GM23338 (cell line): Measurements from ENCODE around the gene HAO1. TPM values are rescaled to one million over a fixed set of nuclear protein-coding genes. Genes with fewer than 3 reads are reported as not detected.
A peak's percentile ranks its signal among the peaks of the same experiment; 100 is the strongest.

Experiments
- ATAC-seq: fragments of 200-7000 bp; cut with Tn5 transposase; 3 replicates; pipeline ENCODE4 v1.9.1; 2020
- DNase-seq: peaks from one replicate; pipeline ENCODE4 v3.0.0-alpha.2; 2015; ENCODE audit warnings: low spot score
- H2AFZ ChIP-seq: fragments of 200-600 bp; sonication (generic); 2 replicates; pipeline ENCODE4 v1.8.0; 2016; ENCODE audit warnings: antibody characterized with exemption, mild to moderate bottlenecking, moderate library complexity
- H3F3A ChIP-seq: fragments of 200-600 bp; sonication (generic); replicated peaks from 2 replicates; pipeline ENCODE4 v1.8.0; 2017; ENCODE audit warnings: antibody characterized with exemption, mixed run types, low read depth
- H3K27ac ChIP-seq: fragments of 200-600 bp; sonication (generic); 2 replicates; pipeline ENCODE4 v1.6.1; 2016; ENCODE audit warnings: low read depth
- H3K27me3 ChIP-seq: fragments of 200-600 bp; sonication (generic); 2 replicates; pipeline ENCODE4 v1.8.0; 2016; ENCODE audit warnings: mild to moderate bottlenecking, mixed run types, moderate library complexity; ENCODE audit not compliant: insufficient read depth
- H3K36me3 ChIP-seq: fragments of 200-600 bp; sonication (generic); 2 replicates; pipeline ENCODE4 v1.8.0; 2016; ENCODE audit warnings: mild to moderate bottlenecking; ENCODE audit not compliant: insufficient read depth
- H3K4me1 ChIP-seq: fragments of 200-600 bp; sonication (generic); 2 replicates; pipeline ENCODE4 v1.8.0; 2016; ENCODE audit warnings: mild to moderate bottlenecking, moderate library complexity; ENCODE audit not compliant: insufficient read depth
- H3K4me2 ChIP-seq: fragments of 200-600 bp; sonication (generic); 2 replicates; pipeline ENCODE4 v1.7.1; 2017; ENCODE audit warnings: mixed run types
- H3K4me3 ChIP-seq: fragments of 200-600 bp; sonication (generic); 2 replicates; pipeline ENCODE4 v1.6.1; 2016; ENCODE audit warnings: mixed run types
- H3K79me2 ChIP-seq: fragments of 200-600 bp; sonication (generic); replicated peaks from 2 replicates; pipeline ENCODE4 v1.8.0; 2017; ENCODE audit warnings: mild to moderate bottlenecking; ENCODE audit not compliant: insufficient read depth
- H3K9me2 ChIP-seq: fragments of 200-600 bp; sonication (generic); 2 replicates; pipeline ENCODE4 v1.8.0; 2017; ENCODE audit not compliant: insufficient read depth
- H4K20me1 ChIP-seq: fragments of 200-600 bp; sonication (generic); replicated peaks from 2 replicates; pipeline ENCODE4 v1.8.0; 2017; ENCODE audit warnings: mild to moderate bottlenecking; ENCODE audit not compliant: insufficient read depth
- H3K27ac Mint-ChIP-seq: 2 replicates; pipeline ENCODE4 v1.8.0; 2020; ENCODE audit warnings: inconsistent platforms, mild to moderate bottlenecking, moderate library complexity, mixed read lengths
- H3K27me3 Mint-ChIP-seq: 3 replicates; pipeline ENCODE4 v1.8.0; 2022; ENCODE audit warnings: low read depth, mild to moderate bottlenecking, moderate library complexity, mixed read lengths, inconsistent platforms; ENCODE audit not compliant: insufficient read depth, poor library complexity
- H3K36me3 Mint-ChIP-seq: 3 replicates; pipeline ENCODE4 v1.8.0; 2021; ENCODE audit warnings: low read depth, mild to moderate bottlenecking, inconsistent platforms, moderate library complexity, mixed read lengths
- H3K4me1 Mint-ChIP-seq: 3 replicates; pipeline ENCODE4 v1.8.0; 2020; ENCODE audit warnings: mild to moderate bottlenecking, inconsistent platforms, mixed read lengths
- H3K4me3 Mint-ChIP-seq: 3 replicates; pipeline ENCODE4 v1.8.0; 2021; ENCODE audit warnings: moderate library complexity, mild to moderate bottlenecking, inconsistent platforms, mixed read lengths
- H3K9me3 Mint-ChIP-seq: 3 replicates; pipeline ENCODE4 v1.8.0; 2020; ENCODE audit warnings: moderate library complexity, mild to moderate bottlenecking, inconsistent platforms, mixed read lengths
- EZH2 ChIP-seq: fragments of 200-600 bp; sonication (generic); IDR thresholded peaks from one replicate; pipeline ENCODE4 v1.8.0; 2017; ENCODE audit warnings: antibody characterized with exemption, mild to moderate bottlenecking, low read depth; ENCODE audit not compliant: unreplicated experiment
- EZH2phosphoT487 ChIP-seq: fragments of 200-600 bp; sonication (generic); IDR thresholded peaks from one replicate; pipeline ENCODE4 v1.8.1; 2018; ENCODE audit warnings: antibody characterized with exemption; ENCODE audit not compliant: unreplicated experiment
- REST ChIP-seq: IDR thresholded peaks from one replicate; pipeline ENCODE4 v1.6.1; 2018; ENCODE audit warnings: antibody characterized with exemption; ENCODE audit not compliant: unreplicated experiment
- ZNF114 ChIP-seq: fragments of 250-450 bp; sonication (Bioruptor Pico); IDR thresholded peaks from 2 replicates; pipeline ENCODE4 v1.5.0; 2020; ENCODE audit warnings: mild to moderate bottlenecking, moderate library complexity
- ZNF331 ChIP-seq: fragments of 250-450 bp; sonication (Bioruptor Pico); IDR thresholded peaks from 2 replicates; pipeline ENCODE4 v1.5.0; 2020; ENCODE audit warnings: low read depth, mild to moderate bottlenecking, moderate library complexity
- polyA plus RNA-seq: library from polyadenylated mRNA; unstranded; fragments of >200 nt; fragmentation: Nextera tagmentation; extraction: Ambion mirVana; gene quantifications from 2 replicates; pipeline ENCODE4 v1.2.1, GENCODE V29; 2016
- total RNA-seq: library from RNA; depleted of rRNA; stranded (reverse); fragments of >200 nt; shearing (Covaris generic); gene quantifications from 2 replicates; pipeline ENCODE4 v1.2.3, GENCODE V29; 2014
- TF ChIP-seq, protein P1 (sequence below), 2 experiments: fragments of 200-600 bp in 1 of 2; sonication (generic) in 1 of 2; conservative IDR thresholded peaks; 2 replicates each; pipeline versions ENCODE4 v1.5.1 to v1.6.1; 2016 to 2017; ENCODE audit warnings: antibody characterized with exemption in 2 of 2, low read depth in 2 of 2, mild to moderate bottlenecking in 2 of 2, moderate library complexity in 1 of 2

Gene HAO1
- total and polyA plus RNA-seq, 2 experiments from 2014 or later: not detected

- TF ChIP-seq, protein P1, sequence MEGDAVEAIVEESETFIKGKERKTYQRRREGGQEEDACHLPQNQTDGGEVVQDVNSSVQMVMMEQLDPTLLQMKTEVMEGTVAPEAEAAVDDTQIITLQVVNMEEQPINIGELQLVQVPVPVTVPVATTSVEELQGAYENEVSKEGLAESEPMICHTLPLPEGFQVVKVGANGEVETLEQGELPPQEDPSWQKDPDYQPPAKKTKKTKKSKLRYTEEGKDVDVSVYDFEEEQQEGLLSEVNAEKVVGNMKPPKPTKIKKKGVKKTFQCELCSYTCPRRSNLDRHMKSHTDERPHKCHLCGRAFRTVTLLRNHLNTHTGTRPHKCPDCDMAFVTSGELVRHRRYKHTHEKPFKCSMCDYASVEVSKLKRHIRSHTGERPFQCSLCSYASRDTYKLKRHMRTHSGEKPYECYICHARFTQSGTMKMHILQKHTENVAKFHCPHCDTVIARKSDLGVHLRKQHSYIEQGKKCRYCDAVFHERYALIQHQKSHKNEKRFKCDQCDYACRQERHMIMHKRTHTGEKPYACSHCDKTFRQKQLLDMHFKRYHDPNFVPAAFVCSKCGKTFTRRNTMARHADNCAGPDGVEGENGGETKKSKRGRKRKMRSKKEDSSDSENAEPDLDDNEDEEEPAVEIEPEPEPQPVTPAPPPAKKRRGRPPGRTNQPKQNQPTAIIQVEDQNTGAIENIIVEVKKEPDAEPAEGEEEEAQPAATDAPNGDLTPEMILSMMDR (conservative IDR thresholded peaks at IDR 0.05; ENCODE audit: low read depth in 2 of 2): peak; percentile 65 to 73
- no peak for TF ChIP-seq EZH2
- no peak for TF ChIP-seq REST
Measured at GRCh38 chr20:7926767-7927166, 13.5 kb downstream of the HAO1 start (continued).

- H3K4me3 Mint-ChIP-seq: no peak overlapping the region
- H4K20me1 ChIP-seq: no peaks in the 10 kb centered on the region
- H3K9me3 Mint-ChIP-seq: no peaks in the 10 kb centered on the region
Measured at GRCh38 chr20:7926323-7926722, 13.9 kb downstream of the HAO1 start.

More at GRCh38 chr20:7926323-7926722, 13.9 kb downstream of the HAO1 start:
- Histone ChIP-seq H3K79me2 (no peaks in the 10 kb centered on the region), H3K4me2 (no peak overlapping the region), H3K27me3 (no peaks in the 10 kb centered on the region), H3K27ac (no peak overlapping the region), H3K36me3 (no peaks in the 10 kb centered on the region), H3K4me3 (no peak overlapping the region), H3K4me1 (no peaks in the 10 kb centered on the region), H3F3A (no peaks in the 10 kb centered on the region), H3K9me2 (no peaks in the 10 kb centered on the region), H2AFZ (no peak overlapping the region)
- Mint-ChIP-seq H3K36me3 (no peaks in the 10 kb centered on the region), H3K27ac (no peak overlapping the region), H3K4me1 (no peaks in the 10 kb centered on the region), H3K27me3 (no peaks in the 10 kb centered on the region)
- TF ChIP-seq ZNF331 (CRISPR knock-in tag): no peak
- TF ChIP-seq, protein P1 (conservative IDR thresholded peaks at IDR 0.05; ENCODE audit: low read depth in 2 of 2): no peak
- no peak for TF ChIP-seq ZNF114 (CRISPR knock-in tag)
- TF ChIP-seq EZH2phosphoT487: no peak
- no peak for TF ChIP-seq EZH2
- ATAC-seq (no peak), DNase-seq (no peak)
